Brain microvascular endothelial cell (primary cell): ENCODE measurements around the gene CEACAM1.
"Not testable (repeated sequence)": the region's sequence is repeated elsewhere in the genome, so short reads cannot be mapped to it uniquely, and the experiment has no call there.

ENCODE experiments used
- DNase-seq: peaks from one replicate; pipeline ENCODE4 v3.0.0-alpha.2; 2020
- H3K27ac ChIP-seq: fragments of 250-450 bp; sonication (Bioruptor Pico); 2 replicates; pipeline ENCODE4 v1.5.1; 2020; ENCODE audit warnings: mild to moderate bottlenecking, moderate library complexity
- H3K27me3 ChIP-seq: fragments of 250-450 bp; sonication (Bioruptor Pico); replicated peaks from 2 replicates; pipeline ENCODE4 v1.5.1; 2020; ENCODE audit warnings: mild to moderate bottlenecking
- H3K36me3 ChIP-seq: fragments of 250-450 bp; sonication (Bioruptor Pico); replicated peaks from 2 replicates; pipeline ENCODE4 v1.5.1; 2020; ENCODE audit warnings: mild to moderate bottlenecking
- H3K4me3 ChIP-seq: 2 replicates; pipeline ENCODE4 v1.5.1; 2011; ENCODE audit warnings: low read depth, mild to moderate bottlenecking, control low read depth, low read length, moderate library complexity
- CTCF ChIP-seq: IDR thresholded peaks from 2 replicates; pipeline ENCODE4 v1.5.1; 2011; ENCODE audit warnings: low read depth, mild to moderate bottlenecking, moderate library complexity, low read length, control low read depth, inconsistent platforms; ENCODE audit errors: missing control alignments
- in situ Hi-C: cut with HindIII; loops from 2 replicates; pipeline ENCODE4 v1.10.0; 2017; ENCODE audit warnings: low sequenced_read_pairs, low pct_ligation_motif_present

The CEACAM1 gene

DNA sequence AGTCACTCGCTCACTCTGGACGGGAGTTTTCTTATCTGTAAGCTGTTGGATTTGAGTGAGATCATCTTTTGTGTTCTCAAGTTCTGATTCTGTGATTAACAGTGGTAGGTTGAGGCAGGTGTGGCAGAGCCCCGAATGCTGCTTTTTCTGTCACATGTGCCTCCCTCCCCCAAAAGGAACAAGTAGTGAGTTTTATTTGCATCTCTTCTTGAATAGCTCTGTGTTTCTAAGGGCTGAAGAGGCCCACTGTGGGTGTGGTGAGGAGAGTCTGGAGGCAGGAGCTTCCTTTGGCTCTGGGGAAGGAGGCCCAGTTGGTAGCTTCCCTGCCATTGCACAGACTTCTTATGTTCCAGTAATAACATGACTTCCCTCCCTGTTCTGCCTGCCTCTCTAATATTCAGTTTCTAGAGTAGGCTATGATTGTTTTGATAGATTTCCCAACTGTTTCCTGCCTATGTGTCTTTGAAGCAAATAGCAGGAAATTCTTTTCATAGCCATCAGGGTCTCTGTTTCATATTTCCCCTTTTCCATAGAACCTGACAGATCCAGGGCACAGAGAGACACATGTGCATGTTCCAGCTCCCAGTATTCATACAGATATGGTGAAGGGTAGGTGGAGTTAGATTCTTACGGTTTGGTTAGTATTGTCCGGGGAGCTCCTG, 61.6 kb downstream of the CEACAM1 start:
- Histone ChIP-seq H3K4me3 (no peak overlapping the region), H3K27ac (no peak overlapping the region), H3K36me3 (no peaks in the 10 kb centered on the region), H3K27me3 (no peaks in the 10 kb centered on the region)
- DNase-seq, result no peak
- TF ChIP-seq CTCF, result no peak
- in situ Hi-C loops, result no loop called here

- Histone ChIP-seq H3K4me3 (no peak overlapping the region), H3K27ac (no peak overlapping the region), H3K27me3 (no peaks in the 10 kb centered on the region), H3K36me3 (no peaks in the 10 kb centered on the region)
- no peak for TF ChIP-seq CTCF
- in situ Hi-C loops, result no loop called here
- no peak for DNase-seq
These were observed 62.4 kb downstream of the CEACAM1 start for GRCh38 chr19:42465827-42466280.

GRCh38 chr19:42461700-42462324, 66.5 kb downstream of the CEACAM1 start:
- in situ Hi-C loops, result no loop called here
- Histone ChIP-seq H3K36me3 (no peaks in the 10 kb centered on the region), H3K4me3 (no peak overlapping the region), H3K27me3 (no peaks in the 10 kb centered on the region), H3K27ac (no peak overlapping the region)
- no peak for TF ChIP-seq CTCF
- DNase-seq, result no peak

DNA sequence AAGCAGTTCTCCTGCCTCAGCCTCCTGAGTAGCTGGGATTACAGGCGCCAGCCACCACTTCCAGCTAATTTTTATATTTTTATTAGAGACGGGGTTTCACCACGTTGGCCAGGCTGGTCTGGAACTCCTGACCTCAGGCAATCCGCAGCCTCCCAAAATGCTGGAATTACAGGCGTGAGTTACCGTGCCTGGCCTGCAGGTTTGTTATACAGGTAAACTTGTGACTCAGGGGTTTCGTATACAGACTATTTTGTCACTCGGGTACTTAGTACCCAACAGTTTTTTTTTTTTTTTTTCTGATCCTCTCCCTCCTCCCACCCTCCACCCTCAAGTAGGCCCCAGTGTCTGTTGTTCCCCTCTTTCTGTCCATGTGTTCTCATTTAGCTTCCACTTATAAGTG, 67.0 kb downstream of the CEACAM1 start:
- H3K36me3 ChIP-seq, H3K27me3 ChIP-seq, in situ Hi-C loops, DNase-seq, H3K27ac ChIP-seq, H3K4me3 ChIP-seq: not testable (repeated sequence)

DNA sequence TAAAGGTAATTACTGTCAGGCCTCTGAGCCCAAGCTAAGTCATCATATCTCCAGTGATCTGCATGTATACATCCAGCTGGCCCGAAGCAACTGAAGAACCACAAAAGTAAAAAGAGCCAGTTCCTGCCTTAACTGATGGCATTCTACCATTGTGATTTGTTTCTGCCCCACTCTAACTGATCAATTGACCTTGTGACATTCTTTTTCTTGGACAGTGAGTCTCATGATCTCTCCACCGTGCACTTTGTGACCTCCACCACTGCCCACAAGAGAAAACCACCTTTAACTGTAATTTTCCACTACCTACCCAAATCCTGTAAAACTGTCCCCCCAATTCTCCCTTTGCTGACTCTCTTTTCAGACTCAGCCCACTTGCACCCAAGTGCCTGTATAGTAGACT, 68.4 kb downstream of the CEACAM1 start:
- Histone ChIP-seq H3K36me3 (no peaks in the 10 kb centered on the region), H3K27me3 (peaks cover under 1% of the 10 kb centered on the region), H3K4me3 (no peak overlapping the region), H3K27ac (no peak overlapping the region)
- in situ Hi-C loops, result no loop called here
- no peak for TF ChIP-seq CTCF
- no peak for DNase-seq
